Subcutaneous adipose tissue (tissue), 4 donors: ENCODE measurements around the gene CIAO3. TPM values are rescaled to one million over a fixed set of nuclear protein-coding genes. Genes with fewer than 3 reads are reported as not detected.

Experiments
- total RNA-seq, 4 donors: library from RNA; depleted of rRNA; stranded (reverse); fragments of >200 nt; gene quantifications; one replicate each; pipeline ENCODE4 v1.1.0, GENCODE V29; 2016
- TF ChIP-seq, protein P1 (sequence below): fragments of 450-650 bp; IDR thresholded peaks from one replicate; pipeline ENCODE4 v1.5.1; 2016; ENCODE audit warnings: low read depth, mild to moderate bottlenecking, control low read depth, antibody characterized with exemption, moderate library complexity

The CIAO3 gene
- total RNA-seq, 4 donors from 2014 or later = 17.6 to 39.0 (median 22.5) TPM

DNA sequence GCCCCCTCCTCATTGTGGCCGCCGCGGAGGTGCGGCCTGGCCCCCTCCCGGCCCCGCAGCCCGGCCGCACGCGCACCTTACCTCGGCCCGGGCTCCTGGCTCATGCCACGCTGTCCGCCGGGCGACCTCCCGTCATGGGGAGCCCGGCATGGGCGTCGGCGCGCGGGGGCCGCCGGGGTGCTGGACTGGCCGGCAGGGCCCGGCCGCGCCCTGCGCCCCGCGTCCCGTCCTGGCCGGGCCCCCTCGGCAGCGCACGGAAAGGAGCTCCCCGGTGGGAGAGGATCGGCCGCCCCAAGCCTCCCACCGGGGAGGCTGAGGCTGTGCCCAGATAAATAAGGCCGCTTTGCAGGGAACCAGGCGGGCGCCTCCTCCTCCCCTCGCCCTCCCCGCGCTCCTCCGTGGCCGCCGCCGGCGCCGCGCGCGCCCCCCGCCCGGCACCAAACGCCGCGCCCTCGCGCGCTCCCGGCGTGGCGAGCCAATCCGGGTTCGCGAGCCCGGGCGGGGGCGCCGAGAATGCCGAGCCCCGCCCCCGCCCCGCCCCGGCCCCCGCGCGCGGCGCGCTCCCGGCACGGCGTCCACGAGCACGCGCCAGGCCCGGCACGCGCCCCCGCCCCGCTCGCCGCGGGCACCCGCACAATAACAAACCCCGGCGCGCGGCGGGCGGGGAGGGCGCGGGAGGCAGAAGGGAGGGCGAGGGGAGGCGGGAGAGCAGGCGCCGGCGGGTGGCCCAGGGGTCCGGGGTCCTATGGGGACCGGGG lies 35.2 kb downstream of the CIAO3 start, which contains the start of gene FBXL16:
FBXL16 (minus strand) TSS at position 371 of the 758 bp plus-strand sequence. CDS start 8,396 bp downstream, outside the sequence.
- TF ChIP-seq, protein P1, sequence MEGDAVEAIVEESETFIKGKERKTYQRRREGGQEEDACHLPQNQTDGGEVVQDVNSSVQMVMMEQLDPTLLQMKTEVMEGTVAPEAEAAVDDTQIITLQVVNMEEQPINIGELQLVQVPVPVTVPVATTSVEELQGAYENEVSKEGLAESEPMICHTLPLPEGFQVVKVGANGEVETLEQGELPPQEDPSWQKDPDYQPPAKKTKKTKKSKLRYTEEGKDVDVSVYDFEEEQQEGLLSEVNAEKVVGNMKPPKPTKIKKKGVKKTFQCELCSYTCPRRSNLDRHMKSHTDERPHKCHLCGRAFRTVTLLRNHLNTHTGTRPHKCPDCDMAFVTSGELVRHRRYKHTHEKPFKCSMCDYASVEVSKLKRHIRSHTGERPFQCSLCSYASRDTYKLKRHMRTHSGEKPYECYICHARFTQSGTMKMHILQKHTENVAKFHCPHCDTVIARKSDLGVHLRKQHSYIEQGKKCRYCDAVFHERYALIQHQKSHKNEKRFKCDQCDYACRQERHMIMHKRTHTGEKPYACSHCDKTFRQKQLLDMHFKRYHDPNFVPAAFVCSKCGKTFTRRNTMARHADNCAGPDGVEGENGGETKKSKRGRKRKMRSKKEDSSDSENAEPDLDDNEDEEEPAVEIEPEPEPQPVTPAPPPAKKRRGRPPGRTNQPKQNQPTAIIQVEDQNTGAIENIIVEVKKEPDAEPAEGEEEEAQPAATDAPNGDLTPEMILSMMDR = no peak

DNA sequence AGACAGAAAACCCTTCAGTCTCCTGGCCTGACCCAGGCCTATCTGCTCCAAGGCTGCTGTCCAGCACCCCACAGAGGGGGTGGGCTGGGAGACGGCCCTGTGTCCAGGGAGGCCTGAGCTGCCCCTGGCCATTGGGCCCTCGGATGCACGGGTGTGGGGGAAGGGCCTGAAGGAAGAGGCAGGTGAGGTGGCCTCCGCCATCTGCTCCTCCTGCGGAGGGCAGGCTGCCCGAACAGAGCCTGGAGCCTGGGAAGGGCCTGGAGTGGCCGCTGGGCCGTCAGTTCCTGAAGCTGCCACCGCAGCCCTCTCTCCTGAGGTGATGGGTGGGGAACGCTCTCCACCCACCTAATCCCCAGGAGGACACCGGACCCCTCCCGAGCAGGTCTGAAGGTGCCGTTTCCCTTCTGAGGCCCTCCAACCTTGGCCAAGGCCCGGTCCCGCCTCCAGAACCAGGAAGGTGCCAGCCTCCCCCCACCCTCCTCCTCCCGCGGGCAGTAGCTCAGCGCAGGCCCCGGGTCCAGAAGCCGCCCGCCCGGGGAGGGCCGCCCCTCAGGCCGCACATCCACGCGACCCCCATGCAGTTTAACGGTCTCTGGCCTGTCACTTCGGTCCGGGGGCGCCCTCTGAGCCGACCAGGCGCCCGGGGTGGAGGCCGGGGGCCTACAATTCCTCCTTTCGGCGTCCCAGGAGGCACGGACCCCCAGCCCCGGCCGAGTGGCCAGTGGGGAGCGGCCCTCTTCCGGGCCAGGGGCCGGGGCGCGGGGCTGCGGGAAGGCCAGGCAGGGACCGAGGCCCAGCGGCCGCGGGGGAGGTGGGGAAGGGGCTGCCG lies 36.0 kb downstream of the CIAO3 start:
- TF ChIP-seq, protein P1 = no peak

DNA sequence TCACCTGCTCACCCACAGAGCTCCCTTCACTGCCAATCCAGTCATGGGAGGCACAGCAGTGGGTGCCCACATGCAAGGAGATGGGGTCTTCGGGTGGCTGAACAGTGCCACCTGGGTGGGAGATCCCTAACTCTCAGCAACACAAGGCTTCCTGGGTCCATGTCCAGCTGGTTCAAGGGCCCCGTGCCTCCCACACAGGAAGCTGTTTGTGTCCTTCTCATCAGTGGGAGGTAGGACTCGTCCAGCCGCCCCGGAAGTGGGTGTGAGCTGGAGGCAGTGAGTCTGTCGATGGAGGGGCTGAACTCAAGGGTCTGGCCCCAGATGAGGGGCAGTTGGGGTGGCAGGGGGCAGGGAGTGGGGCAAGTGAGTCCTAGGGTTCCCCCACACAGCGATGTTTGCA lies 36.8 kb downstream of the CIAO3 start:
- TF ChIP-seq, protein P1 = no peak

DNA sequence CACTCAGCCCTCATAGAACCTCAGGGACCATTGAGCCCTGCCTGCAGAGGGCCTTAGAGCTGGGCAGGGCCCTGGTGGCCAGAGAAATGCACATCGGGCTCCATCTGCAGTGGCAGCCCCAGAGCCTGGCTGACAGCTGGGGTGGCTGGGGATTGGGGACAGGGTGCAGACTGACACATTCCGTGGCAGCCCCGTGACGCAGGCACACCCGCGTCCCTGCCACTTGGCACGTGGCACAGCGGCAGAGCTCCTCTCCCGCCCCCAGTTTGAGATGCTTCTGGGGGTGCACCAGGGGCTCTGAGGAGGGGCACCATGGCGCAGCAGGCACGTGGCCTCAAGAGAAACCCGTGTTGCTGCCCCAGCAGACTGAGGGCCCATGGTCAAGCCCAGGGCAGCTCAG lies 37.4 kb downstream of the CIAO3 start:
- TF ChIP-seq, protein P1 = no peak

DNA sequence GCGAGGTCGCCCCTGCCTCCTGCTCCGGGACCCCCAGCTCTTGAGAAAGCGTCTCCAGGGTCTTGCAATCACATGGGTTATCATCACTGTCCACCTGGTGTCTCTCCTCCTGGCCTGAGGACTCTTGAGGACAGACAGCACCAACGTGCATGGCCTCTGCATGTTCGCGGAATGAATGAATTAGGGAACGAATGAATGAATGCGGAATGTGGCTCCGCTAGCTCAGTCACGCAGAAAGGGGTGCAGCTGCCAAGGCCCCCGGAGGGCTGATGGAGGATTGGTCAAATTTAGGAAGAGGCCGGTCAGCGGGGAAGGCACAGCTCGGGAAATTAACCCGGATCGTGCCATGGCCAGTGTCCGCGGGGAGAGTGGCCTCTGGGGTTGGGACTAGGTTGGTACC lies 38.5 kb downstream of the CIAO3 start:
- TF ChIP-seq, protein P1 = no peak

DNA sequence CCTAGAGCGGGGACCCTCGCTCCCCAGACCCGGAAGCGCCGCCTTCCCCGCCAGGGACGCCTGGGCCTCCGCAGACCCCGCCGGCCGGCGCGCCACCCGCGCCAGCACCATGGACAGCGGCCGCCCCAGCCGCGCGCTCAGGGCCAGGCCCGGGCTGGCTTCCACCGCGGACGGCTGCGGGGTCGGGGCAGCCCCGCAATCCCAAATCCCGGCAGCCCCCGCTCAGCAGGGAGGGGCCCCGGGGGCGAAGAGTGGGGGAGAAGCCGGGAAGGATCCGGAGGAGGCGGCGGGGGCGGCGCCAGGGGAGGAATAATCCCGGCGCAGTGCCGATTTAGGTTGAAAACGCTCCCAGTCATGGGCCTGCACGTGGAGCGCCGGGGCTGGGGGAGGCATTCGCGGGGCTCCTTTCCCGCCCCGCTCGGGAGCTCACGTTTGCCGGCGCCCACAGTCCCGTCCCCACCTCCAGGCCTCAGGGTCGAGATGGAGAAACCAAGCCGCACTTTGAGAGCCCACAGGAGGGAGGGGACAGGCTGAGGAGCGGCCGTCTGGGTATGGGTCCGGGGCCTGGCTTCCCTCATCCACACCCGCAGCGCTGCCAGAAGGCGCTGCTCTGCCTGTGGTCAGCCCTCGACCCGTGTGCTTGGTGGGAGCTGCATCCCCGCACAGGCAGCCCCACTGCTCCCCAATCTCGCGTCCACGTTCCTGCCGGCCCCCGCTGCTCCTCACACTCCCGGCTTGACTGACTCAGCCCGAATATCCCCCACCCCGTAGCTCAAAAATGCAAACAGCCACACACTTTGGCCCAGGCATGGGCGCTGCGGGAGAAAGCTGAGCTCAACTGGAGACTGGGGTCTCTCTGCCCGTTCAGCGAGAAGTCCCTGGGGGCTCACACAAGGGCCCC lies 39.9 kb downstream of the CIAO3 start:
- TF ChIP-seq, protein P1 = no peak
